Activated CD8-positive, alpha-beta T cell treated with anti-CD3 and anti-CD28 coated beads for 36 hours (primary cell): ENCODE data around the gene TANGO6. TPM values are rescaled to one million over a fixed set of nuclear protein-coding genes. Genes with fewer than 3 reads are reported as not detected.
"Not testable (repeated sequence)": the region's sequence is repeated elsewhere in the genome, so short reads cannot be mapped to it uniquely, and the experiment has no call there.

Experiments
- ATAC-seq: fragments of 200-7000 bp; cut with Tn5 transposase; one replicate; pipeline ENCODE4 v1.10.0; 2021; ENCODE audit warnings: mild to moderate bottlenecking, moderate library complexity
- CTCF ChIA-PET: fragments of 350-600 bp; sonication (Branson Sonifier 250); formaldehyde crosslinking; loops from one replicate; lab custom pipeline; 2021; ENCODE audit warnings: antibody characterized with exemption; lab: Charles Lee
- POLR2A ChIA-PET: fragments of 350-600 bp; sonication (Branson Sonifier 250); formaldehyde crosslinking; loops from one replicate; lab custom pipeline; 2021; ENCODE audit warnings: antibody characterized with exemption; lab: Charles Lee
- DNase-seq: peaks from one replicate; pipeline ENCODE4 v3.0.0-alpha.2; 2020
- H3K27ac Mint-ChIP-seq: one replicate; pipeline ENCODE4 v1.8.0; 2021; ENCODE audit warnings: mild to moderate bottlenecking, mixed read lengths
- H3K27me3 Mint-ChIP-seq: one replicate; pipeline ENCODE4 v1.8.0; 2021; ENCODE audit warnings: mixed read lengths
- H3K36me3 Mint-ChIP-seq: one replicate; pipeline ENCODE4 v1.8.0; 2021; ENCODE audit warnings: low read depth, mixed read lengths
- H3K4me1 Mint-ChIP-seq: one replicate; pipeline ENCODE4 v1.8.0; 2021; ENCODE audit warnings: low read depth, mixed read lengths
- H3K4me3 Mint-ChIP-seq: one replicate; pipeline ENCODE4 v1.8.0; 2021; ENCODE audit warnings: mild to moderate bottlenecking, moderate library complexity, mixed read lengths
- H3K9me3 Mint-ChIP-seq: one replicate; pipeline ENCODE4 v1.8.0; 2021; ENCODE audit warnings: mixed read lengths
- intact Hi-C: fragments of 100-400 bp; cut with micrococcal nuclease; formaldehyde crosslinking; loops from one replicate; pipeline ENCODE4 v1.10.0; 2022
- total RNA-seq, 2 experiments: library from RNA; stranded (reverse); gene quantifications; one replicate each; pipeline ENCODE4 v1.2.3, GENCODE V29; 2021
- TF ChIP-seq, protein P1 (sequence below): fragments of 200-600 bp; IDR thresholded peaks from one replicate; pipeline ENCODE4 v1.8.0; 2022; ENCODE audit warnings: antibody characterized with exemption, mild to moderate bottlenecking

Gene TANGO6
- total RNA-seq, 2 experiments from 2014 or later = 23.0 to 27.0 TPM

DNA sequence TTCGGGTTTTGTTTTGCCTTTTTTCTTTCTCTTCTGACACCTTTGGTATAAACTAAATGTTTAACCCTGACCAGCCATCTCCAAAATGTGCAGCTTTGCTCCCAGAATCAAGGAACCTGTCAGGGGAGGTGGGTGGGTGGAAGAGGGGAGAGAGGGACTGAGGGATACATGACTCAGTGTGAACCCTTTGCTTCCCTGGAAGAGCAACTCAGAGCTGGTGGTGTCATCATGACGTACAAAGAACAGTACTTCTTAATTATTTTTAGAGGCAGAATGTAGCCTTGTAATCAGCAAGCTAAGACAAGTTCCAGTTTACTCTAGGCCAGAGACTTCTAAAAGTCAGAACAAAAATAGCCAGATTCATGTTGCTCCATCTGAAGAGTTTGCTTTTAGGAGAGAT, 142.5 kb downstream of the TANGO6 start:
- DNase-seq (no peak), ATAC-seq (no peak)
- TF ChIP-seq, protein P1, sequence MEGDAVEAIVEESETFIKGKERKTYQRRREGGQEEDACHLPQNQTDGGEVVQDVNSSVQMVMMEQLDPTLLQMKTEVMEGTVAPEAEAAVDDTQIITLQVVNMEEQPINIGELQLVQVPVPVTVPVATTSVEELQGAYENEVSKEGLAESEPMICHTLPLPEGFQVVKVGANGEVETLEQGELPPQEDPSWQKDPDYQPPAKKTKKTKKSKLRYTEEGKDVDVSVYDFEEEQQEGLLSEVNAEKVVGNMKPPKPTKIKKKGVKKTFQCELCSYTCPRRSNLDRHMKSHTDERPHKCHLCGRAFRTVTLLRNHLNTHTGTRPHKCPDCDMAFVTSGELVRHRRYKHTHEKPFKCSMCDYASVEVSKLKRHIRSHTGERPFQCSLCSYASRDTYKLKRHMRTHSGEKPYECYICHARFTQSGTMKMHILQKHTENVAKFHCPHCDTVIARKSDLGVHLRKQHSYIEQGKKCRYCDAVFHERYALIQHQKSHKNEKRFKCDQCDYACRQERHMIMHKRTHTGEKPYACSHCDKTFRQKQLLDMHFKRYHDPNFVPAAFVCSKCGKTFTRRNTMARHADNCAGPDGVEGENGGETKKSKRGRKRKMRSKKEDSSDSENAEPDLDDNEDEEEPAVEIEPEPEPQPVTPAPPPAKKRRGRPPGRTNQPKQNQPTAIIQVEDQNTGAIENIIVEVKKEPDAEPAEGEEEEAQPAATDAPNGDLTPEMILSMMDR = no peak
- H3K9me3 Mint-ChIP-seq = no peaks in the 10 kb centered on the region
- no peak overlapping the region for H3K27ac Mint-ChIP-seq
- no peaks in the 10 kb centered on the region for H3K4me1 Mint-ChIP-seq
- intact Hi-C loops = no loop called here
- no peak overlapping the region for H3K4me3 Mint-ChIP-seq
- no peaks in the 10 kb centered on the region for H3K27me3 Mint-ChIP-seq
- ChIA-PET CTCF (interaction anchor here (1.1 kb wide), 1 partner anchor 13 kb away, joined by 3 read pairs; no protein-coding TSS in a partner anchor), POLR2A (no interaction called here)
- peaks cover 11% of the 10 kb centered on the region for H3K36me3 Mint-ChIP-seq

DNA sequence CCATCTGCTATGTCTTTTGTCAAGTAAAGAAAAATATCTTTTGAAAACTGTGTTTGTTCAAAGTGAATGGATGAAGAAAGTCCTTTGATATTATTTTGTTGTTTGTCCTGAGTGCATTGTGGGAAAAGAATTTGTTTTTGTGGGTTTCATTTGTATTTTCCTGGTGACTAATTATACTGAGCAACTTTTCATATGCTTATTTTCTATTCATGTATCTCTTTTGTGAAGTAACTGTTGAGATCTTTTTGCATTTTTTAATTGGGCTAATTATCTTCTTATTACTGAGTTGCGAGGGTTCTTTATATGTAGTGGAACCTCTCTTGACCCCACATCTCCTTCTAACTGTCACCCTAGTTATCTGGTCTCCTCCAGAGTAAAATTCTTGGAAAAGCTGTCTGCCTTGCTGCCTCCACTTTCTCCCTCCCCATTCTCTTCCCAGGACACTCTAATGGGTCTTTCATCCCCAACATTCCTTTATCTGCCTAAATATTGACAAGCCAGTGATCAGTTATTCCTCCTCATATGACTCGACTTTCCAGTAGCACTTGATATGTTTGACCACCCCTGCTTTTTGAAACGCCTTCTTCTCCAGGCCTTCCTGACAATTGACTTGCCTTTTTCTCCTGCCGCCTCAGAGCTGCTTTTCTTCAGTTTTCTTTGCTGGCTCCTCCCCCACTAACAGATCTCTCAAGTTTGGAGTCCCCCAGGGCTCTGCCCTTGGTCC, 144.6 kb downstream of the TANGO6 start:
- no peaks in the 10 kb centered on the region for H3K9me3 Mint-ChIP-seq
- TF ChIP-seq, protein P1 = no peak
- H3K27me3 Mint-ChIP-seq = no peaks in the 10 kb centered on the region
- POLR2A ChIA-PET = no interaction called here
- intact Hi-C loops = no loop called here
- DNase-seq (no peak), ATAC-seq (no peak)
- CTCF ChIA-PET = no interaction called here
- no peaks in the 10 kb centered on the region for H3K4me1 Mint-ChIP-seq
- peaks cover 9% of the 10 kb centered on the region for H3K36me3 Mint-ChIP-seq
- H3K27ac Mint-ChIP-seq = no peak overlapping the region
- no peak overlapping the region for H3K4me3 Mint-ChIP-seq

DNA sequence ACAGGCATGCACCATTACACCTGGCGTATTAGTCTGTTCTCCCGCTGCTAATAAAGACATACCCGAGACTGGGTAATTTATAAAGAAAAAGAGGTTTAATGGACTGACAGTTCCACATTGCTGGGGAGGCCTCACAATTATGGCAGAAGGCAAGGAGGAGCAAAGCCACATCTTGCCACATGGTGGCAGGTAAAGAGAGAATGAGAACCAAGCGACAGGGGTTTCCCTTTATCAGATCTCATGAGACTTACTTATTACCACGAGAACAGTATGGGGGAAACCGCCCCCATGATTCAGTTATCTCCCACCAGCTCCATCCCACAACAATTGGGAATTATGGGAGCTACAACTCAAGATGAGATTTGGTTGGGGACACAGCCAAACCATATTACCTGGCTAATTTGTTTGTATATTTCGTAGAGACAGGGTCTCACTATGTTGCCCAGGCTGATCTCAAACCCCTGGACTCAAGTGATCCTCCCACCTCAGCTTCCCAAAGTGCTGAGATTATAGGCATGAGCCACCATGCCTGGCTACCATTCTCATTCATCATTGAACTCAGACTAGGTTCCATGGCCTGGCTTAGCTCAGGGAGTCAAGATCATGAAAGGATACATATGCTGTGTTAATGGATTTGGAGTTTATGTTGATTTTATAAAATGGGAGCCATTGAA, 147.0 kb downstream of the TANGO6 start:
- H3K4me1 Mint-ChIP-seq, H3K36me3 Mint-ChIP-seq, CTCF ChIA-PET, intact Hi-C loops, H3K4me3 Mint-ChIP-seq, DNase-seq, H3K27me3 Mint-ChIP-seq, H3K9me3 Mint-ChIP-seq, ATAC-seq, H3K27ac Mint-ChIP-seq: not testable (repeated sequence)
- POLR2A ChIA-PET = interaction anchor here (1.5 kb wide), 1 partner anchor 12 kb away, joined by 3 read pairs; no protein-coding TSS in a partner anchor

DNA sequence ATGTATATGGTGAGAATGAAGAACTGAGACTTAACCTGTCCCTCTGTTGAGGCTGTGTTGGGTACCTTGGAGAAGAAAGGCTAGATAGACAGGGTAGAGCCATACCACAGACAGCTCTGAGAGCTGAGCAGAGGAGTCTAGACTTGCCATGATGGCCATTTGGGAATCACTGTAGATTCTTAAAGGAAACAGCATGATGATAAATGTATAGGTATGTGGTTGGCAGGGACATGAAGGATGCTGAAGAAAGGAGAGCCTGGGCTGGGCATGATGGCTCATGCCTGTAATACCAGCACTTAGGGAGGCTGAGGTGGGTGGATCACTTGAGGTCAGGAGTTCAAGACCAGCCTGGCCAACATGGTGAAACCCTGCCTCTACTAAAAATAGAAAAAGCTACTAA, 147.7 kb downstream of the TANGO6 start:
- no peak for DNase-seq
- no peaks in the 10 kb centered on the region for H3K27me3 Mint-ChIP-seq
- no peaks in the 10 kb centered on the region for H3K4me1 Mint-ChIP-seq
- TF ChIP-seq, protein P1 = no peak
- POLR2A ChIA-PET = no interaction called here
- intact Hi-C loops = no loop called here
- H3K9me3 Mint-ChIP-seq = no peaks in the 10 kb centered on the region
- CTCF ChIA-PET = no interaction called here
- peaks cover 3% of the 10 kb centered on the region for H3K36me3 Mint-ChIP-seq
- no peak overlapping the region for H3K27ac Mint-ChIP-seq
- H3K4me3 Mint-ChIP-seq = no peak overlapping the region
- no peak for ATAC-seq

DNA sequence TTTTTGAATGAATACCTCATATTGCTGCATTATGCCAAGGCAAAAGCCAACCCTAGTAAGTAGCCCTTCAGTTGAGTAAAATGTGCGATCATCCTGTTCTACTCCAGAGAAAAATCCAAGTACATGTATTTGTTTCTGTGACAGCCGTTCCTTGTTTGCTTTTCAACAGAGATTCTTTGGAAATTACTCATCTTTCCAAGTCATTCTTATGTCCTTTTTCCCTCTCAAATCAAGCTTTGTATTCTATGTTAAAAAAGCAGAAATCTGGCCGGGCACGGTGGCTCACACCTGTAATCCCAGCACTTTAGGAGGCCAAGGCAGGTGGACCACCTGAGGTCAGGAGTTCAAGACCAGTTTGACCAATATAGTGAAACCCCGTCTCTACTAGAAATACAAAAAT, 149.2 kb downstream of the TANGO6 start:
- ATAC-seq = no peak
- DNase-seq = no peak
- Mint-ChIP-seq H3K27ac (no peak overlapping the region), H3K4me1 (no peaks in the 10 kb centered on the region), H3K36me3 (no peaks in the 10 kb centered on the region), H3K4me3 (no peak overlapping the region), H3K9me3 (no peaks in the 10 kb centered on the region), H3K27me3 (no peaks in the 10 kb centered on the region)
- intact Hi-C loops = no loop called here
- TF ChIP-seq, protein P1 = no peak
- CTCF ChIA-PET = no interaction called here
- POLR2A ChIA-PET = no interaction called here
